ENCODE data around the gene MPZL2.

- TF ChIP-seq CTCF (conservative IDR thresholded peaks at IDR 0.05 in 1 of 2, IDR thresholded peaks at IDR 0.05 in 1 of 2; ENCODE audit: extremely low read depth in 1 of 2, insufficient read depth in 1 of 2, low read depth in 1 of 2, low read length in 2 of 2) (no peak), EZH2 (IDR thresholded peaks at IDR 0.05; ENCODE audit: borderline replicate concordance, low read length) (no peak)
Measured at GRCh38 chr11:118232659-118233058, 31.4 kb downstream of the MPZL2 start.
